ENCODE results near the gene MRRF.

MRRF gene

DNA sequence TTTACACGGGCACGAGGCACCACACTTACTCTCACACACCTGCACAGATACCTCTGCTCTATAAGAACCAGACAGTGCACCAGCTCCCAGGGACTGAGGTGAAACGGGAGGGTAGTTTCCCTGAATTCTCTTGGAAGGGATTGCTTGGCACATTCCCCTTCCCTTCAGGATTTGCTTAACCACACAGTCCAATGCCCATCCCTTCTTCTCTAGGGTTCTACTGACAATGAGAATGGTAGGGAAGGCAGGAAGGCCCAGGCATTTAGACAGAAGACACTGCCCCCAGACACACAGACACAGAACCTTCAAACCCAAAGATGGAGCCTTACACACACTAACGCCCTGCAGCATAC is 35.2 kb upstream of the MRRF start:
- no peak for TF ChIP-seq CTCF (IDR thresholded peaks at IDR 0.05; ENCODE audit: low read depth, low read length)
- no peak overlapping the region for H3K4me3 ChIP-seq (ENCODE audit: low read depth, low read length)

- TF ChIP-seq CTCF (IDR thresholded peaks at IDR 0.05; ENCODE audit: low read depth, low read length), result no peak
- H3K4me3 ChIP-seq (ENCODE audit: low read depth, low read length), result no peak overlapping the region
Observed at GRCh38 chr9:122232796-122233306, 31.8 kb upstream of the MRRF start.

DNA sequence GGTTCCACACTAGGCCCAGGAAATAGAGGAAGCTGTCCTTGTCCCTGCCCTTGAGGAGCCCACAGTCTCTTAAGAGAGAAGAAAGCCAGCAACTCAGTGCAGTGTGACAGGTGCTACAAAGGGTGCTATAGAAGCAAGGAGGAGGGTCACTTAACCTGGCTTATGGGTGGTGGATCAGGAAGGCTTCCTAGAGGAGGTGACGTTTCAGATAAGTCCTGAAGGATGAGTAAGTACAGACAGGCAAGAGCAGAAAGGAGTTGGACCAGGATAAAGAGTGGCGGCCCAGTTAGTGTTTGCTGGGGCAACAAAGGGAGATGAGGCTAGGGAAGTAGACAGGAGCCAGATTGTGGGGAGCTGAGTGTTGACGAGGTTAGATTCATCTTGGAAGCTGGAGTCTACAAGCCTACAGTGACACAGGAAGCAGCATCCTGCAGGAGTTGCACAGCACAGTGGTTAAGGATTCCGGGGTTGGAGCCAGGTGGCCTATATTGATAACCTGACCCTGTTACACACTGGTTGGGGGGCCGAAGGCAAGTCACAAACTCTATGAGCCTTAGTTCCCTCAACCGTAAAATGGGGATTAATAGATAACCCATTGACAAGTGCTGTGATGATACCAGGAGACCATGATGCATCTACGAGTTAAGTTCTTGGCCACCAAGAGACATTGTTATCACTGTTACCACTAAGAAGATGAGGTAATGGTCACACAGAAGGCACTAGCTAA is 30.5 kb upstream of the MRRF start:
- TF ChIP-seq CTCF (IDR thresholded peaks at IDR 0.05; ENCODE audit: low read depth, low read length), result no peak
- H3K4me3 ChIP-seq (ENCODE audit: low read depth, low read length), result no peak overlapping the region

GRCh38 chr9:122236681-122237080 is 28.0 kb upstream of the MRRF start:
- no peak for TF ChIP-seq CTCF (IDR thresholded peaks at IDR 0.05; ENCODE audit: low read depth, low read length)
- no peak overlapping the region for H3K4me3 ChIP-seq (ENCODE audit: low read depth, low read length)

DNA sequence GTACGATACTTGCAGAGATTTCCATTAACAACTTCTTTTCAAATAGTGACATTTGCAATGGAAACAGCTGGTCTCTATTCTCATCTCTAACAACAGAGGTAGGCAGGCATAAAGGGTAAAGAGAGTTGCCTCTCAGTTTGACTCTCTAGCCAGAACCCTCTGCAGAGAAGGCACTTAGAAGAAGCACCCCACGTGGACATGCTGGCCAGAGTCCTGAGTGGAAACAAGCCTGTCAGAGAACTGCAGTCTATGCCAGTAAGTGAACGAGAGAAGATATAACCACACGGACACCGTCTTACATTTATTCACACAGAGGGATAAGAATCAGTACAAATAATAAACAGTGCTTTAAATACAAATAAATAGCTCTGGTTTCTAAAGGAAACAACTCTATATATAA is 25.0 kb upstream of the MRRF start:
- TF ChIP-seq CTCF (IDR thresholded peaks at IDR 0.05; ENCODE audit: low read depth, low read length), result no peak
- no peak overlapping the region for H3K4me3 ChIP-seq (ENCODE audit: low read depth, low read length)

DNA sequence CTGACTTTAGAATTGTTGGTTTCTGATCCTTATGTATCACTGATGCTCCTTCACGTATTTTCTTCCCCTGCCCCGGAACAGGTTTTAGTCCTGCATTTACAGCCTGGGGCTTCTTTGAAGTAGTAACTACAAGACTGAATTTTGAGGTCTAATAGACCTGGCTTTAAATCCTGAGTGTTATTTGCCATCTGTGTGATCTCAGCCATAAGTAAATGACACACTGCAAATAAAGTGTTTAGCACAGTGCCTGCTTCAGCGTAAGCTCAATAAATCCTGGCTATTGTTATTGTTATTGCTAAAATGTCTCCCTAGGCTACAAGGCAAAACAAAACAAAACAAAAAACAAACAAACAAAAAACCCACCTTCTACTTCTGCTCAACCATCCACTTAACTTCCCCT is 20.3 kb upstream of the MRRF start:
- no peak for TF ChIP-seq CTCF (IDR thresholded peaks at IDR 0.05; ENCODE audit: low read depth, low read length)
- no peak overlapping the region for H3K4me3 ChIP-seq (ENCODE audit: low read depth, low read length)

DNA sequence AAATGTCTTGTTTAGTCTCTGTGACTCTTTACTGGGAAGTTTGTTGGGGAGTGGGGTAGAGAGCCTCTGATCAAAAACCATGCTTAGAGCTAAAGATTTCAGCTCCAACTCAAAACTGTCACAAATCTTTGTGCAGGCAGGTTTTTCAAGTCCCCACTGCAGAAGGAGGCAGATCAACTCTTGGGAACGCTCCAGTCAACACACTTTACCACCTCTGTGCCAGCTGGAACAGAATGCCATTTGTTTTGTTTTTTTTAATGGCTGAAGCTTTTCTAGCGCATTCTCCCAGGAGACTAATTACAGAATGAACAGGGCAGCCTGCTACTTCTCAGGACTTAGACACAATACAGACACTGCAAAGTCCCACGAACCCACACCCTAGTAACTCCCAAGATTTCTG is 18.0 kb upstream of the MRRF start:
- no peak overlapping the region for H3K4me3 ChIP-seq (ENCODE audit: low read depth, low read length)
- no peak for TF ChIP-seq CTCF (IDR thresholded peaks at IDR 0.05; ENCODE audit: low read depth, low read length)
